Astrocyte (in vitro differentiated cells and primary cell): Measurements from ENCODE around the gene PSME3. TPM values are rescaled to one million over a fixed set of nuclear protein-coding genes. Genes with fewer than 3 reads are reported as not detected.
A peak's percentile ranks its signal among the peaks of the same experiment; 100 is the strongest.

Experiments used
- DNase-seq: peaks from one replicate; pipeline ENCODE4 v3.0.0-alpha.2; 2010; ENCODE audit warnings: low read depth
- FAIRE-seq: peaks from 2 replicates; lab custom pipeline; 2011; peaks lifted over from hg19 to GRCh38; lab: Jason Lieb, UNC
- H2AFZ ChIP-seq: 2 replicates; pipeline ENCODE4 v1.6.0; 2012; ENCODE audit warnings: low read depth, low read length, inconsistent platforms
- H3K27ac ChIP-seq: 2 replicates; pipeline ENCODE4 v1.5.1; 2011; ENCODE audit warnings: low read depth, low read length, inconsistent platforms
- H3K27me3 ChIP-seq: 2 replicates; pipeline ENCODE4 v1.6.0; 2011; ENCODE audit warnings: low read length, inconsistent platforms; ENCODE audit not compliant: insufficient read depth
- H3K36me3 ChIP-seq: 2 replicates; pipeline ENCODE4 v1.5.1; 2011; ENCODE audit warnings: low read length, inconsistent platforms; ENCODE audit not compliant: insufficient read depth
- H3K4me1 ChIP-seq: 2 replicates; pipeline ENCODE4 v1.5.1; 2011; ENCODE audit warnings: low read length, inconsistent platforms; ENCODE audit not compliant: insufficient read depth
- H3K4me2 ChIP-seq: 2 replicates; pipeline ENCODE4 v1.6.0; 2012; ENCODE audit warnings: low read length, inconsistent platforms
- H3K4me3 ChIP-seq: 2 replicates; pipeline ENCODE4 v1.5.1; 2011; ENCODE audit warnings: low read depth, mild to moderate bottlenecking, low read length, inconsistent platforms; ENCODE audit not compliant: insufficient read depth
- H3K79me2 ChIP-seq: 2 replicates; pipeline ENCODE4 v1.6.0; 2012; ENCODE audit warnings: mild to moderate bottlenecking, low read length, inconsistent platforms; ENCODE audit not compliant: insufficient read depth
- H3K9ac ChIP-seq: 2 replicates; pipeline ENCODE4 v1.6.0; 2012; ENCODE audit warnings: mild to moderate bottlenecking, low read length, inconsistent platforms
- H3K9me3 ChIP-seq: 2 replicates; pipeline ENCODE4 v1.5.1; 2012; ENCODE audit warnings: low read depth, mild to moderate bottlenecking, low read length, inconsistent platforms; ENCODE audit not compliant: insufficient read depth
- H4K20me1 ChIP-seq: 2 replicates; pipeline ENCODE4 v1.6.0; 2012; ENCODE audit warnings: low read length, inconsistent platforms; ENCODE audit not compliant: insufficient read depth
- H3K27ac Mint-ChIP-seq: one replicate; pipeline ENCODE4 v1.8.0; 2021; ENCODE audit warnings: mild to moderate bottlenecking, mixed read lengths; ENCODE audit not compliant: unreplicated experiment
- H3K27me3 Mint-ChIP-seq: one replicate; pipeline ENCODE4 v1.8.0; 2021; ENCODE audit warnings: low read depth, mixed read lengths; ENCODE audit not compliant: unreplicated experiment
- H3K36me3 Mint-ChIP-seq: one replicate; pipeline ENCODE4 v1.8.0; 2021; ENCODE audit warnings: low read depth, mixed read lengths; ENCODE audit not compliant: unreplicated experiment
- H3K4me1 Mint-ChIP-seq: one replicate; pipeline ENCODE4 v1.8.0; 2021; ENCODE audit warnings: low read depth, mixed read lengths; ENCODE audit not compliant: unreplicated experiment
- H3K4me3 Mint-ChIP-seq: one replicate; pipeline ENCODE4 v1.8.0; 2021; ENCODE audit warnings: mild to moderate bottlenecking, moderate library complexity, mixed read lengths; ENCODE audit not compliant: unreplicated experiment
- H3K9me3 Mint-ChIP-seq: one replicate; pipeline ENCODE4 v1.8.0; 2021; ENCODE audit warnings: mild to moderate bottlenecking, mixed read lengths; ENCODE audit not compliant: unreplicated experiment
- CTCF ChIP-seq: IDR thresholded peaks from 2 replicates; pipeline ENCODE4 v1.5.1; 2011; ENCODE audit warnings: low read depth, mild to moderate bottlenecking, inconsistent platforms, low read length, moderate library complexity; ENCODE audit not compliant: insufficient read depth
- EZH2 ChIP-seq: IDR thresholded peaks from 2 replicates; pipeline ENCODE4 v1.6.1; 2012; ENCODE audit warnings: mild to moderate bottlenecking, low read length, inconsistent platforms; ENCODE audit not compliant: insufficient read depth
- total RNA-seq: library from RNA; stranded (reverse); gene quantifications from 2 replicates; pipeline ENCODE4 v1.2.1, GENCODE V29; 2021

Gene PSME3
- total RNA-seq, 1 donor from 2014 or later = 152 TPM

- no peak for FAIRE-seq
- H3K9me3 ChIP-seq = no peaks in the 10 kb centered on the region
- Mint-ChIP-seq H3K27me3 (no peaks in the 10 kb centered on the region), H3K27ac (peak overlapping the region; percentile 89), H3K4me1 (peaks cover 15% of the 10 kb centered on the region), H3K36me3 (peaks cover 3% of the 10 kb centered on the region), H3K4me3 (peak overlapping the region; percentile 96), H3K9me3 (no peaks in the 10 kb centered on the region)
- peak overlapping the region; percentile 90 for H3K4me3 ChIP-seq
- peak overlapping the region; percentile 93 for H3K27ac ChIP-seq
- peak overlapping the region; percentile 92 for H3K9ac ChIP-seq
- H3K36me3 ChIP-seq = peaks cover 23% of the 10 kb centered on the region
- peaks cover 22% of the 10 kb centered on the region for H4K20me1 ChIP-seq
- H3K27me3 ChIP-seq = no peaks in the 10 kb centered on the region
- H2AFZ ChIP-seq = peak overlapping the region; percentile 95
- peaks cover 10% of the 10 kb centered on the region for H3K4me1 ChIP-seq
- DNase-seq = no peak
- TF ChIP-seq EZH2 (no peak), CTCF (no peak)
- peaks cover 51% of the 10 kb centered on the region for H3K79me2 ChIP-seq
- H3K4me2 ChIP-seq = peak overlapping the region; percentile 88
These were observed 698 bp downstream of the PSME3 start for GRCh38 chr17:42833767-42834422.

- H3K4me1 Mint-ChIP-seq = peaks cover 15% of the 10 kb centered on the region
- no peaks in the 10 kb centered on the region for H3K27me3 Mint-ChIP-seq
- peaks cover 51% of the 10 kb centered on the region for H3K79me2 ChIP-seq
- DNase-seq (no peak), FAIRE-seq (no peak)
- H3K36me3 Mint-ChIP-seq = peaks cover 6% of the 10 kb centered on the region
- peaks cover 10% of the 10 kb centered on the region for H3K4me1 ChIP-seq
- TF ChIP-seq CTCF (no peak), EZH2 (no peak)
- no peak overlapping the region for H3K4me3 ChIP-seq
- peaks cover 33% of the 10 kb centered on the region for H3K36me3 ChIP-seq
- H3K27me3 ChIP-seq = no peaks in the 10 kb centered on the region
- no peak overlapping the region for H3K4me3 Mint-ChIP-seq
- no peak overlapping the region for H3K27ac Mint-ChIP-seq
- no peak overlapping the region for H3K9ac ChIP-seq
- H3K27ac ChIP-seq = no peak overlapping the region
- no peak overlapping the region for H2AFZ ChIP-seq
- no peaks in the 10 kb centered on the region for H3K9me3 ChIP-seq
- H3K4me2 ChIP-seq = no peak overlapping the region
- peaks cover 26% of the 10 kb centered on the region for H4K20me1 ChIP-seq
- no peaks in the 10 kb centered on the region for H3K9me3 Mint-ChIP-seq
These were observed 2.5 kb downstream of the PSME3 start for GRCh38 chr17:42835732-42836131.

GRCh38 chr17:42841975-42842685, 8.9 kb downstream of the PSME3 start:
- H3K9me3 Mint-ChIP-seq = no peaks in the 10 kb centered on the region
- Histone ChIP-seq H2AFZ (no peak overlapping the region), H3K9ac (no peak overlapping the region), H3K27ac (no peak overlapping the region), H3K4me2 (no peak overlapping the region), H3K36me3 (peaks cover 62% of the 10 kb centered on the region), H3K4me3 (no peak overlapping the region), H3K4me1 (peaks cover 4% of the 10 kb centered on the region), H3K9me3 (no peaks in the 10 kb centered on the region), H3K79me2 (peaks cover 8% of the 10 kb centered on the region), H3K27me3 (no peaks in the 10 kb centered on the region), H4K20me1 (peaks cover 66% of the 10 kb centered on the region)
- DNase-seq (no peak), FAIRE-seq (no peak)
- no peak for TF ChIP-seq CTCF
- no peak for TF ChIP-seq EZH2
- no peaks in the 10 kb centered on the region for H3K27me3 Mint-ChIP-seq
- peaks cover 5% of the 10 kb centered on the region for H3K4me1 Mint-ChIP-seq
- H3K36me3 Mint-ChIP-seq = peaks cover 12% of the 10 kb centered on the region
- H3K4me3 Mint-ChIP-seq = no peak overlapping the region
- no peak overlapping the region for H3K27ac Mint-ChIP-seq
